ENCODE results near the gene CBX1.

CBX1 gene

DNA sequence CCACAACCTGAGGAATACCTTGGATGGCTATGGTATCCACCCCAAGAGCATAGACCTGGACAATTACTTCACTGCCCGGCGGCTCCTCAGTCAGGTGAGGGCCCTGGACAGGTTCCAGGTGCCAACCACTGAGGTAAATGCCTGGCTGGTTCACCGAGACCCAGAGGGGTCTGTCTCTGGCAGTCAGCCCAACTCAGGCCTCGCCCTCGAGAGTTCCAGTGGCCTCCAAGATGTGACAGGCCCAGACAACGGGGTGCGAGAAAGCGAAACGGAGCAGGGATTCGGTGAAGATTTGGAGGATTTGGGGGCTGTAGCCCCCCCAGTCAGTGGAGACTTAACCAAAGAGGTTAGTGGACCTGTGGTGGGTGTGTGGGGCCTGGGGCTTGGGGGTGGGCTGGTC is 50.0 kb downstream of the CBX1 start:
- Histone ChIP-seq H3K27me3 (replicated peaks; ENCODE audit: insufficient read depth, low read length) (no peaks in the 10 kb centered on the region), H3K9me2 (replicated peaks; ENCODE audit: insufficient read depth, low read length) (no peaks in the 10 kb centered on the region), H3K4me2 (ENCODE audit: low read depth, low read length) (peak overlapping the region; percentile 25; the same call in 1 of the 2 replicates), H3K27ac (ENCODE audit: low read length) (no peak overlapping the region), H3K4me1 (ENCODE audit: low read length) (peaks cover 65% of the 10 kb centered on the region), H3K4me3 (ENCODE audit: low read length) (no peak overlapping the region), H4K20me1 (ENCODE audit: insufficient read depth, low read length) (no peaks in the 10 kb centered on the region), H3F3A (ENCODE audit: insufficient read depth, low read length) (peaks cover 18% of the 10 kb centered on the region), H3K36me3 (replicated peaks; ENCODE audit: insufficient read depth, low read length) (peaks cover 7% of the 10 kb centered on the region), H3K9me3 (replicated peaks; ENCODE audit: insufficient read depth, low read length) (no peaks in the 10 kb centered on the region), H2AFZ (ENCODE audit: low read length) (no peak overlapping the region), H3K9ac (ENCODE audit: low read length) (no peak overlapping the region), H3K79me2 (ENCODE audit: low read length) (peaks cover 89% of the 10 kb centered on the region)
- TF ChIP-seq EZH2 (optimal IDR thresholded peaks at IDR 0.05; ENCODE audit: low read depth, low read length), result no peak
- TF ChIP-seq, protein P1, sequence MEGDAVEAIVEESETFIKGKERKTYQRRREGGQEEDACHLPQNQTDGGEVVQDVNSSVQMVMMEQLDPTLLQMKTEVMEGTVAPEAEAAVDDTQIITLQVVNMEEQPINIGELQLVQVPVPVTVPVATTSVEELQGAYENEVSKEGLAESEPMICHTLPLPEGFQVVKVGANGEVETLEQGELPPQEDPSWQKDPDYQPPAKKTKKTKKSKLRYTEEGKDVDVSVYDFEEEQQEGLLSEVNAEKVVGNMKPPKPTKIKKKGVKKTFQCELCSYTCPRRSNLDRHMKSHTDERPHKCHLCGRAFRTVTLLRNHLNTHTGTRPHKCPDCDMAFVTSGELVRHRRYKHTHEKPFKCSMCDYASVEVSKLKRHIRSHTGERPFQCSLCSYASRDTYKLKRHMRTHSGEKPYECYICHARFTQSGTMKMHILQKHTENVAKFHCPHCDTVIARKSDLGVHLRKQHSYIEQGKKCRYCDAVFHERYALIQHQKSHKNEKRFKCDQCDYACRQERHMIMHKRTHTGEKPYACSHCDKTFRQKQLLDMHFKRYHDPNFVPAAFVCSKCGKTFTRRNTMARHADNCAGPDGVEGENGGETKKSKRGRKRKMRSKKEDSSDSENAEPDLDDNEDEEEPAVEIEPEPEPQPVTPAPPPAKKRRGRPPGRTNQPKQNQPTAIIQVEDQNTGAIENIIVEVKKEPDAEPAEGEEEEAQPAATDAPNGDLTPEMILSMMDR (IDR thresholded peaks at IDR 0.05; ENCODE audit: low read length), result no peak
- TF ChIP-seq EZH2phosphoT487 (IDR thresholded peaks at IDR 0.05; ENCODE audit: low read length), result no peak
- no peak for DNase-seq

DNA sequence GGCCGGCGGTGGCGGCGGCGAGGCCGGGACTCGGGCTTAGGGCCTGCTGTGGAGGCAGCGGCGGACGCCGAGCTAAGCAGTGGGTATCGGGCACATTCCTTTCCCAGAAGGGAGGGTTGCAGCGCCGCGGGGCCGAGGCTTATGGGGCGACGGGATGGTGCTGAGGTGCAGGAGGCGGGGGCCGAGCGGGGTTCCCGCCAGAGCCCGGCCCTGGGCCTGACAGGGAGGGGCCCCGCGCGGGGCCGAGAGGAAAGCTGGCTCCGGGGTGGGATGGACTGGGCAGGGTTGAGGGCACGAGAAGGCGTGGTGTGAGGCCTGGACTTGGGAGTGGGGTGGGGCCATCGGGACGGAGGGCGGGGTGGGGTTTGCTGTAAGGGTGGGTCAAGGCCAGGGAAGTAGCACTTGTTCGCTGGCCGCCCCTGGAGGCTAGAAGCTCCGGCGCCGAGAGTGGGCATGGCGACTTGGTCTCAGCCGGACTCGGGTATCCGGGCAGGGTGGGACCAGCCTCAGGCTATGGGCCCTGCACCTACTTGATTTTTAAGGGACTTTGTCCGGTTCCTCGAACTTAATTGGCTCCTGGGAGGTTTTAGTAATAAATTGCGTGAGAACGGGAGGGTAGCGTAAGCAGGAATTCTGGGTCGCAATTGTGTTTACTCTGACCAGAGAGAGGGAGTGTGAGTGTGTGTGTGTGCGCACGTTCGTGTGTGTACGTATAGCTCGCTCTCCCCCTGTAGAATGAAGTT is 52.7 kb downstream of the CBX1 start:
- peak overlapping the region; percentile 65 for H2AFZ ChIP-seq (ENCODE audit: low read length)

DNA sequence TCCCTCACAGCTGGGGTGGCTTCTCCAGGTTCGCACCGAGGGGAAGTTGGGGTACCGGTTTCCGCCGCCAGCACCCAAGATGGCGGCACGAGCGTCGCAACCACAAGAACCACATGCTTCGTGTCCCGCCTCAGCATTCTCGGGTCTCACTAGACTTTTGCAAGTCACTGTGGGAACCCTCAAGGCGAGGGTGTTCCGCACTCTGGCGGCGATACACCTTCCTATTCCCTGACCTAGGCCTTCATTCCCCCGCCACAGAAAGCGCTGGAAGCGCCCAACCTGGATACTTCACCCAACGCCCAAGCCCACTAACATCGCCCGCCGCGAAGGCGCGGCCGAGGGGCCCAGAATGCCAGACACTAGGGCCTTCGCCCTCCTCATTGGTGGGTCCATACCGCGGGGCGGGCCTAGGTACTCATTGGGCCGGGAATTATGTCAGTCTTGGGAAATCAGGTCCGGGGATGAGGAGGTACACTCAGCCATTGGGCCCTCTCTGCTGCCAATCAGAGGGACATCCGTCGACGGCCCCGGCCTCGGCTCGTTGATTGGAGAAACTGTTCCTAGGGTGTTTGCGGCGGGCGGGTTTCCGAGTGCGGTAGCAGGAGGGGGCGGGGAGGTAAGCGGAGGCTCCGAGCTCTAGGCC is 53.4 kb downstream of the CBX1 start, which contains the start of gene NFE2L1:
Gene NFE2L1, plus strand, starts transcription at position 619 of the 643 bp plus-strand sequence. CDS start 2,760 bp downstream, outside the sequence.
- no peaks in the 10 kb centered on the region for H3K36me3 ChIP-seq (replicated peaks; ENCODE audit: insufficient read depth, low read length)
- H3K4me3 ChIP-seq (ENCODE audit: low read length), result peak within 1 kb of the TSS; percentile 94
- H3K4me1 ChIP-seq (ENCODE audit: low read length), result peaks cover 33% of the 10 kb centered on the region
- peaks cover 56% of the 10 kb centered on the region for H3K79me2 ChIP-seq (ENCODE audit: low read length)
- H3K9me3 ChIP-seq (replicated peaks; ENCODE audit: insufficient read depth, low read length), result no peaks in the 10 kb centered on the region
- H3F3A ChIP-seq (ENCODE audit: insufficient read depth, low read length), result peaks cover 18% of the 10 kb centered on the region
- peak within 1 kb of the TSS; percentile 87 for H3K4me2 ChIP-seq (ENCODE audit: low read depth, low read length)
- H3K27ac ChIP-seq (ENCODE audit: low read length), result peak within 1 kb of the TSS; percentile 83
- H4K20me1 ChIP-seq (ENCODE audit: insufficient read depth, low read length), result no peaks in the 10 kb centered on the region
- H2AFZ ChIP-seq (ENCODE audit: low read length), result peak within 1 kb of the TSS; percentile 65
- H3K9me2 ChIP-seq (replicated peaks; ENCODE audit: insufficient read depth, low read length), result no peaks in the 10 kb centered on the region
- H3K27me3 ChIP-seq (replicated peaks; ENCODE audit: insufficient read depth, low read length), result no peaks in the 10 kb centered on the region
- DNase-seq, result peak; percentile 100
- TF ChIP-seq, protein P1 (IDR thresholded peaks at IDR 0.05; ENCODE audit: low read length), result no peak
- TF ChIP-seq EZH2 (optimal IDR thresholded peaks at IDR 0.05; ENCODE audit: low read depth, low read length) (no peak), EZH2phosphoT487 (IDR thresholded peaks at IDR 0.05; ENCODE audit: low read length) (no peak)
- peak within 1 kb of the TSS; percentile 93 for H3K9ac ChIP-seq (ENCODE audit: low read length)

More for the DNA sequence above, 52.7 kb downstream of the CBX1 start:
- Histone ChIP-seq H3K27me3 (replicated peaks; ENCODE audit: insufficient read depth, low read length) (no peaks in the 10 kb centered on the region), H3K4me1 (ENCODE audit: low read length) (peaks cover 40% of the 10 kb centered on the region), H3K9me2 (replicated peaks; ENCODE audit: insufficient read depth, low read length) (no peaks in the 10 kb centered on the region), H3K36me3 (replicated peaks; ENCODE audit: insufficient read depth, low read length) (peaks cover 3% of the 10 kb centered on the region; the same call in 1 of the 2 replicates), H3K4me2 (ENCODE audit: low read depth, low read length) (peak overlapping the region; percentile 80), H4K20me1 (ENCODE audit: insufficient read depth, low read length) (no peaks in the 10 kb centered on the region), H3K27ac (ENCODE audit: low read length) (peak overlapping the region; percentile 83), H3F3A (ENCODE audit: insufficient read depth, low read length) (peaks cover 18% of the 10 kb centered on the region), H3K9me3 (replicated peaks; ENCODE audit: insufficient read depth, low read length) (no peaks in the 10 kb centered on the region), H3K9ac (ENCODE audit: low read length) (peak overlapping the region; percentile 93), H3K79me2 (ENCODE audit: low read length) (peaks cover 63% of the 10 kb centered on the region), H3K4me3 (ENCODE audit: low read length) (peak overlapping the region; percentile 94)
- peak; percentile 82 for DNase-seq
- no peak for TF ChIP-seq EZH2 (optimal IDR thresholded peaks at IDR 0.05; ENCODE audit: low read depth, low read length)
- TF ChIP-seq, protein P1 (IDR thresholded peaks at IDR 0.05; ENCODE audit: low read length), result 0 out of 2 replicates have a peak, but pooled peaks have one; percentile 3
- TF ChIP-seq EZH2phosphoT487 (IDR thresholded peaks at IDR 0.05; ENCODE audit: low read length), result no peak
